Measurements from ENCODE around the gene SPARCL1. TPM values are rescaled to one million over a fixed set of nuclear protein-coding genes. Genes with fewer than 3 reads are reported as not detected.

SPARCL1 gene
- total and polyA plus RNA-seq, 2 experiments from 2014 or later, result not detected

DNA sequence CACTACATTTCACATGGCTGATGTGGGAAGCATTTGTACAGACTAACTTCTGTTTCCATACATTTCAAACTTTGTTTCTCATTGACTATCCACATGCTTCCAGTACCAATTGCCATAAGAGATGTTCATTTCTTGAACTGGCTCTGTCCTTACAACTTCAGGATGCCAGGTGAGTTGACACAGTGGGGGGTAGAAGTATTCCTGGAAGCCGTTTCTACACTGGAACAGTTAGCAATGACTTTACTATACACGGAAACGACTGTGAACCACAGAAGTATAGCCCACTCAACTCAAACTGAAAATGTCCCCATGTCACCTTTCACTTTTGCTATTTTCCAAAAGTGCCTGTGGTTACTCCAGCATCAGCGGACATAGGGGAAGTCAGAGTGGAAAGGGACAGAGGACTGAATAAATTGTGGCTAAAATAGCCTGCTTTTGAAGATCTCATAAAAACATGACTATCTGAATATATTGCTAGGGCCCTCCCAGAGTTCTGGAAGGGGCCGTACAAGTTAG lies 41.2 kb upstream of the SPARCL1 start:
- no peak overlapping the region for H3K4me2 ChIP-seq (ENCODE audit: unreplicated experiment)
- DNase-seq, result no peak

GRCh38 chr4:87567191-87567590 lies 38.0 kb upstream of the SPARCL1 start:
- in situ Hi-C loops (cut with MboI), result no loop called here
- no peak overlapping the region for H2AFZ ChIP-seq
- H3K4me3 ChIP-seq, result no peak overlapping the region
- no peaks in the 10 kb centered on the region for H3K4me1 ChIP-seq (ENCODE audit: insufficient read depth)
- no peak overlapping the region for H3K4me2 ChIP-seq (ENCODE audit: unreplicated experiment)
- peak; percentile 17 for DNase-seq
- TF ChIP-seq EZH2phosphoT487 (IDR thresholded peaks at IDR 0.05; ENCODE audit: insufficient read depth, low read depth) (no peak), EZH2 (IDR thresholded peaks at IDR 0.05; ENCODE audit: insufficient read depth, poor library complexity, severe bottlenecking) (no peak)
- WGBS, 2 experiments (ENCODE audit: low coverage in 1 of 2, low lambda C conversion rate in 2 of 2, missing lambda C conversion rate in 2 of 2), result 100% methylated on average over 2 of the region's 2 CpGs
- H3K27me3 ChIP-seq (replicated peaks; ENCODE audit: insufficient read depth), result no peaks in the 10 kb centered on the region
- no peaks in the 10 kb centered on the region for H3K9me3 ChIP-seq (ENCODE audit: low read depth)
- H3K27ac ChIP-seq, result no peak overlapping the region
- no peaks in the 10 kb centered on the region for H3F3A ChIP-seq (ENCODE audit: insufficient read depth)
- no peaks in the 10 kb centered on the region for H4K20me1 ChIP-seq (ENCODE audit: insufficient read depth)
- H3K36me3 ChIP-seq (ENCODE audit: low read depth), result no peaks in the 10 kb centered on the region
- H3K9ac ChIP-seq, result no peak overlapping the region
- no peaks in the 10 kb centered on the region for H3K79me2 ChIP-seq (ENCODE audit: insufficient read depth)
- H3K9me2 ChIP-seq (ENCODE audit: insufficient read depth), result no peaks in the 10 kb centered on the region

More for the DNA sequence above, 41.2 kb upstream of the SPARCL1 start:
- Histone ChIP-seq H2AFZ (no peak overlapping the region), H3K9me2 (ENCODE audit: insufficient read depth) (no peaks in the 10 kb centered on the region), H3K9me3 (ENCODE audit: low read depth) (no peaks in the 10 kb centered on the region), H3K36me3 (ENCODE audit: low read depth) (no peaks in the 10 kb centered on the region), H3K4me1 (ENCODE audit: insufficient read depth) (no peaks in the 10 kb centered on the region), H4K20me1 (ENCODE audit: insufficient read depth) (no peaks in the 10 kb centered on the region), H3K27ac (no peak overlapping the region), H3F3A (ENCODE audit: insufficient read depth) (no peaks in the 10 kb centered on the region), H3K4me3 (no peak overlapping the region), H3K27me3 (replicated peaks; ENCODE audit: insufficient read depth) (no peaks in the 10 kb centered on the region), H3K79me2 (ENCODE audit: insufficient read depth) (no peaks in the 10 kb centered on the region), H3K9ac (no peak overlapping the region)
- WGBS, 2 experiments (ENCODE audit: low coverage in 1 of 2, low lambda C conversion rate in 2 of 2, missing lambda C conversion rate in 2 of 2), result 87 to 88% methylated on average over 5 of the region's 5 CpGs
- in situ Hi-C loops (cut with MboI), result no loop called here
- TF ChIP-seq EZH2phosphoT487 (IDR thresholded peaks at IDR 0.05; ENCODE audit: insufficient read depth, low read depth), result no peak
- TF ChIP-seq EZH2 (IDR thresholded peaks at IDR 0.05; ENCODE audit: insufficient read depth, poor library complexity, severe bottlenecking), result no peak

- DNase-seq, result no peak
- Histone ChIP-seq H4K20me1 (ENCODE audit: insufficient read depth) (no peaks in the 10 kb centered on the region), H3F3A (ENCODE audit: insufficient read depth) (no peaks in the 10 kb centered on the region), H3K9ac (no peak overlapping the region), H3K4me3 (no peak overlapping the region), H3K9me2 (ENCODE audit: insufficient read depth) (no peaks in the 10 kb centered on the region), H3K4me1 (ENCODE audit: insufficient read depth) (no peaks in the 10 kb centered on the region), H2AFZ (no peak overlapping the region), H3K36me3 (ENCODE audit: low read depth) (no peaks in the 10 kb centered on the region), H3K9me3 (ENCODE audit: low read depth) (no peaks in the 10 kb centered on the region), H3K27ac (no peak overlapping the region), H3K79me2 (ENCODE audit: insufficient read depth) (no peaks in the 10 kb centered on the region), H3K27me3 (replicated peaks; ENCODE audit: insufficient read depth) (no peaks in the 10 kb centered on the region), H3K4me2 (ENCODE audit: unreplicated experiment) (no peak overlapping the region)
- WGBS, 2 experiments (ENCODE audit: low coverage in 1 of 2, low lambda C conversion rate in 2 of 2, missing lambda C conversion rate in 2 of 2), result 76 to 87% methylated on average over 2 of the region's 2 CpGs
- TF ChIP-seq EZH2phosphoT487 (IDR thresholded peaks at IDR 0.05; ENCODE audit: insufficient read depth, low read depth), result no peak
- TF ChIP-seq EZH2 (IDR thresholded peaks at IDR 0.05; ENCODE audit: insufficient read depth, poor library complexity, severe bottlenecking), result no peak
- in situ Hi-C loops (cut with MboI), result no loop called here
Measured at GRCh38 chr4:87566276-87566675, 37.1 kb upstream of the SPARCL1 start.

DNA sequence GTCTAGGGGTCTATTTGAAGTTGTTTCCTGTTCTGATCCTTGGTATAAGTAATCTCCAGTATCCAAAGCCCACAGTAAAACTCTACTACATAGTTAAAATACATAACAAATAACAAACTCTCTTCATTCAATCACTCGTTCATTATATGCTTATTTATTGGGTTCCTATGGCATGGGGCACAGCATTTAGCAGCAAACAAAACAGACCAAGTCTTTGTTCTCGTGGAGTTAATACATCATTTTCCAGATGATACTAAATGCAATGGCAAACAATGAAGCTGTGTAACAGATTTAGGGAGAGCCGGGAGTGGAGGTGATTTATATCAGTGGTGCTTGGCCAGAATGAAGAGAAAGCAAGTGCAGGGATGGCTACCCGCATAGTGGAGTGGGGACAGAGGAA lies 36.6 kb upstream of the SPARCL1 start:
- H3K79me2 ChIP-seq (ENCODE audit: insufficient read depth), result no peaks in the 10 kb centered on the region
- H3F3A ChIP-seq (ENCODE audit: insufficient read depth), result no peaks in the 10 kb centered on the region
- no peak overlapping the region for H3K4me3 ChIP-seq
- H3K9me3 ChIP-seq (ENCODE audit: low read depth), result no peaks in the 10 kb centered on the region
- in situ Hi-C loops (cut with MboI), result no loop called here
- H2AFZ ChIP-seq, result no peak overlapping the region
- H3K27ac ChIP-seq, result no peak overlapping the region
- no peaks in the 10 kb centered on the region for H4K20me1 ChIP-seq (ENCODE audit: insufficient read depth)
- no peak for TF ChIP-seq EZH2 (IDR thresholded peaks at IDR 0.05; ENCODE audit: insufficient read depth, poor library complexity, severe bottlenecking)
- no peak for TF ChIP-seq EZH2phosphoT487 (IDR thresholded peaks at IDR 0.05; ENCODE audit: insufficient read depth, low read depth)
- no peak for DNase-seq
- no peaks in the 10 kb centered on the region for H3K36me3 ChIP-seq (ENCODE audit: low read depth)
- 49 to 52% methylated on average over 4 of the region's 4 CpGs for WGBS, 2 experiments (ENCODE audit: low coverage in 1 of 2, low lambda C conversion rate in 2 of 2, missing lambda C conversion rate in 2 of 2)
- H3K4me1 ChIP-seq (ENCODE audit: insufficient read depth), result no peaks in the 10 kb centered on the region
- no peaks in the 10 kb centered on the region for H3K27me3 ChIP-seq (replicated peaks; ENCODE audit: insufficient read depth)
- H3K9ac ChIP-seq, result no peak overlapping the region
- no peak overlapping the region for H3K4me2 ChIP-seq (ENCODE audit: unreplicated experiment)
- no peaks in the 10 kb centered on the region for H3K9me2 ChIP-seq (ENCODE audit: insufficient read depth)

DNA sequence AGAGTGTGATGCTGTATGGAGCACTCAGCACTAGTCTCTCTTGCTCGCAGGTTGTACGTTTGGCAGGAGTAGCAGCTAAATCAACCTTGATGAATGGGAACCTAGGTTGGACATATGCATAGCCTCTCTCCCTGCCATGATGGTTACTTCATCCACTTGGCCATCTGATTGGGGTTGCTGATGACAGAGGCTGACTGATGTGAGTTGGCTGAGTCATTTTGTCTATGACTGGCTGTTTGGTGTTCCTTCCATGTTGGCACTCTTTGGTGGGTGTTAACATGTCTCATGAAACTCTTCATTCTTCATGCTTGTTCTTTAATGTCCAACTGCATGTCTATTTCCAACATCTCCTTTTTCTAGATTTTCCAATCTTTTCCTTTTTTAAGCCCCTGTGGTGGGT lies 31.6 kb upstream of the SPARCL1 start:
- Histone ChIP-seq H3K9me2 (ENCODE audit: insufficient read depth) (no peaks in the 10 kb centered on the region), H3K27me3 (replicated peaks; ENCODE audit: insufficient read depth) (no peaks in the 10 kb centered on the region), H3K27ac (no peak overlapping the region), H4K20me1 (ENCODE audit: insufficient read depth) (no peaks in the 10 kb centered on the region), H3K36me3 (ENCODE audit: low read depth) (no peaks in the 10 kb centered on the region), H3K9me3 (ENCODE audit: low read depth) (no peaks in the 10 kb centered on the region), H3K4me2 (ENCODE audit: unreplicated experiment) (no peak overlapping the region), H3F3A (ENCODE audit: insufficient read depth) (peaks cover 1% of the 10 kb centered on the region), H3K9ac (no peak overlapping the region), H3K4me1 (ENCODE audit: insufficient read depth) (peaks cover 3% of the 10 kb centered on the region), H3K79me2 (ENCODE audit: insufficient read depth) (no peaks in the 10 kb centered on the region), H2AFZ (no peak overlapping the region), H3K4me3 (no peak overlapping the region)
- peak; percentile 23 for DNase-seq
- TF ChIP-seq EZH2 (IDR thresholded peaks at IDR 0.05; ENCODE audit: insufficient read depth, poor library complexity, severe bottlenecking), result no peak
- TF ChIP-seq EZH2phosphoT487 (IDR thresholded peaks at IDR 0.05; ENCODE audit: insufficient read depth, low read depth), result no peak
- WGBS, 2 experiments (ENCODE audit: low coverage in 1 of 2, low lambda C conversion rate in 2 of 2, missing lambda C conversion rate in 2 of 2), result 52 to 59% methylated on average over 2 of the region's 2 CpGs
- in situ Hi-C loops (cut with MboI), result no loop called here
